Forelimb muscle (tissue), 1 donor: Measurements from ENCODE around the gene HOXA13. TPM values are rescaled to one million over a fixed set of nuclear protein-coding genes. Genes with fewer than 3 reads are reported as not detected.

Experiments
- DNase-seq: peaks from one replicate; pipeline ENCODE4 v3.0.0-alpha.2; 2013; ENCODE audit warnings: low read depth
- polyA plus RNA-seq: library from polyadenylated mRNA; unstranded; fragments of 120-200 nt; gene quantifications from one replicate; pipeline ENCODE4 v1.2.1, GENCODE V29; 2013; ENCODE audit not compliant: insufficient read length

The HOXA13 gene
- polyA plus RNA-seq, 1 donor = 0.03 TPM

- no peak for DNase-seq
Measured at GRCh38 chr7:27159266-27160144, 40.4 kb downstream of the HOXA13 start.

- no peak for DNase-seq
Measured at GRCh38 chr7:27158436-27159265, 41.2 kb downstream of the HOXA13 start.

DNA sequence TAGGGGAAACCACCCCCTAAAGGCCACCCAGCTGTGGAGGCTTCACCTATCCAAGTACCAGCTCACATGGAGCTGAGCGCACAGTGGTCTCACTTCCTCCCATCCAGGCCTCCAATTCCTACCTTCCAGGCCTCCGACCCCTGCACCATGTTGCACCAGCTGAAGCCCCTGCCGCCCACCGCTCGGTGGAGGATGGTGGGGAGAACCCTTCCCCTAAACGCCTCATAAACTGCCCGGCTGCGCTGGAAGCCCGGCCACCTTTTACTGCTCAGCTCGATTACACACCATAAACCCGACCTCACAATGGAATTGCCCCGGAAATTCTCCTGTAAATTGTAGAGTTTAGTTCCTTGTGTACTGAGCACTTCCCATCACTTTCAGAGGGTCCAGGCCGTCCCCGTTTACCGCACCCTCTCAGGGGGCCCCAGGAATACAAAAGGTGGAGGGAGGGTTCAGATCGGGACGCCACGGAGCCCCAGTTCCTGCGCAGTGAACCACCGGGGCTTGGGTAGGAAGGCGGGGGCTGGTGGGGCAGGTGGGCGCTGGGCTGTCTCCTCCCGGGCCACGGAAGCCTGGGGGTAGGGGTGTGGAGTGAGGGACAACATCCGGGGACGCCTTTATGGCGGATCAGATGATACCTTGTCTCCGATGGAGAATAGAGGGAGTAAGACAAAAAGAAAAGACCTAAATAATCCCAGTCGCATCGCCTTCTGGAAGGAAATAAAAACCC is 42.0 kb downstream of the HOXA13 start:
- no peak for DNase-seq

GRCh38 chr7:27156916-27157701 is 42.8 kb downstream of the HOXA13 start:
- no peak for DNase-seq

DNA sequence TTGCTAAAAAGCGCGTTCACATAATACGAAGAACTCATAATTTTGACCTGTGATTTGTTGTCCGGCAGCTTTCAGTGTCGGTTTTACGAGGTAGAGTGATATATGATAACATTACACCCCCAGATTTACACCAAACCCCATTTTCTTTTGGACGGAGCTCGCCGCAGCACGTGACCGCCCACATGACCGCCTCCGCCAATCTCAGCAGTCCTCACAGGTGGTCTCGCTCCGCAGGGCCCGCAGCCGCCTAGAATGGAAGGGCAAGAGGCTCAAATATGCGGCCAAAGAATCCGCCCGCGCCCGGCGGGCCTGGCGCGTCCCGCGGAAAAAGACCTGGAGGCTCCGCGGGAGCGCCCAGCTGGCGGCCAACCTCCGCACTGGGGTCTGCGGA is 43.4 kb downstream of the HOXA13 start, which contains the start of gene HOXA7:
TSS of gene HOXA7 (minus strand) at position 168 of the 391 bp plus-strand sequence. CDS start at position 38, 130 bp downstream.
- DNase-seq = no peak

- DNase-seq = no peak
Measured at GRCh38 chr7:27155816-27156507, 43.9 kb downstream of the HOXA13 start.

DNA sequence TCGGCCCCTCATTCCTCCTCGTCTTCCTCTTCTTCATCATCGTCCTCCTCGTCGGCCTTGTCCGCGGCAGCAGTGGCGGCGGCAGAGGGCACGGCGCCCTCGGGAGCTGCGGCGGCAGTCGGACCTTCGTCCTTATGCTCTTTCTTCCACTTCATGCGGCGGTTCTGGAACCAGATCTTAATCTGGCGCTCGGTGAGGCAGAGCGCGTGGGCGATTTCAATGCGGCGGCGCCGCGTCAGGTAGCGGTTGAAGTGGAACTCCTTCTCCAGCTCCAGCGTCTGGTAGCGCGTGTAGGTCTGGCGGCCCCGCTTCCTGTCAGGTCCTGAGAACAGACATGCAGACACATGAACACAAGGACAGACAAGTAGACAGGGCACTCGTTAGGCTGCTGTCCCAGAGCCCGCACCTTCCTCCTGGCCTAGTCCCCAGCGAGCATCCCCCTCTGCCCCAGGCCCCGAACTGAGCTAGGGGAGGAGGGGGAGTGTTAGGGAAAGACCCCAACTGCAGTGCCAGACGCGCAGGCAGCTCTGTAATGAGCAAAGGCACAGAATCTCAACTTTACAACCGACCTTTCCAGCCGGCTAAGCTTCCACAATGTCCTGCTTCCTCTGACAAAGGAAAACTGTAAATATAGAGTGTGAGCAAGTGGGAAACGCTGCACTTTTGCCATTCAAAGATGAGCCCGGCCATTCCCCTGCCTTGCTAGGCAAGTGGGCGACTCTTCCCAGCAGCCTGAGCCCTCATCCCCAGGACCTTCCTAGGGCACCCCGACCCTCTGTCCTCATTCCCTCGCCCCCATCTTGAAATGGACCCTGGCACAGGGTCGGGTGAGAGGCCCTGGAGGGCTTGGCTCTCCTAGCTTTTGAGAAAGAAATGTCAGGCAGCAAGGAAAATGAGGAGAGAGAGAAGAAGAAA is 44.7 kb downstream of the HOXA13 start:
- no peak for DNase-seq

GRCh38 chr7:27154369-27154768 is 45.5 kb downstream of the HOXA13 start:
- DNase-seq = no peak

DNA sequence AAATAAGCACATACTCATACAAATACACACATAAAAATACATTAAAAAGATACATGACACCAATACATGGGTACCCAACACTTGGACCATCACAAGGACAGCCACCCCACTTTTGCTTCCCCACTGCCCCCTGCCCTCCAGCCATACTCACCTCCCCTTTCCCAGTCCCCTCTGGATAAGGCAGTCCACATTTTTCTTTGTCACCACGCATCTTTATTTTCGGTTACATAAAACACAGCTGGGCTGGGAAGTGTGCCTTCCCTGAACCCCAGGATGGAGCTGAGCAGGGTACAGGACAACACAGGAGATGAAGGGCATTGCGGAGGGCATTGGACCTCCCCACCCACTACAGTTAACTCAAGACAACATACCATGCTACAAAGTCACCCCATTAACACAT is 46.4 kb downstream of the HOXA13 start:
- no peak for DNase-seq

DNA sequence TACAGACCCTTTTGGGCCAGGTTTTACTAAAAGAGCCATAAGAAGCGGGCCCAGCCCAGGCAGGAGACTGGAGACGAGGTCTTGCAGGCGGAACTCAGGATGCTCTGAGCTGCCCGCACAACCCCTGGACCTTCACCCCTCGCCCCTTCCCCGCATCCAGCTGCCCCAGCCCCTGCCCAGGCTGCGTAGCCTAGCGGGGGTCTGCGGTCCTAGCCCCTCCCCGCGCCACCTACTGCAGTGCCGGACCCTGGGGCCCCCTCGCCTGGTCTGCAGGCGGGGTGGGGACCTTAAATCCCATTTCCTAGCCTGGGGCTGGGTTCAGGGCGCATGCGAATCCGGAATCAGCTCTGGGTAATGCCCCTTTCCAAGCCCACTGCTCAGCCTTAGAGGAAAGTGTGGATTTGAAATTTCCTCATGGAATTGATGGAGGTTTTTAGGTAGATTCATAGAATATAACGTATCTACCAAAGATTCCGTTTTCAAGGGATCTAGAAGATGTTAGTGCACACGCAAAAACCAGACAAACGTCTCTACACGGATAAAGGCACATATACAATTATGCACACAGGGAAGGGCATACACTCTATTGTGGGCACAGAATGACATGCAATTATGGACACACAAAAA is 47.0 kb downstream of the HOXA13 start:
- no peak for DNase-seq

DNA sequence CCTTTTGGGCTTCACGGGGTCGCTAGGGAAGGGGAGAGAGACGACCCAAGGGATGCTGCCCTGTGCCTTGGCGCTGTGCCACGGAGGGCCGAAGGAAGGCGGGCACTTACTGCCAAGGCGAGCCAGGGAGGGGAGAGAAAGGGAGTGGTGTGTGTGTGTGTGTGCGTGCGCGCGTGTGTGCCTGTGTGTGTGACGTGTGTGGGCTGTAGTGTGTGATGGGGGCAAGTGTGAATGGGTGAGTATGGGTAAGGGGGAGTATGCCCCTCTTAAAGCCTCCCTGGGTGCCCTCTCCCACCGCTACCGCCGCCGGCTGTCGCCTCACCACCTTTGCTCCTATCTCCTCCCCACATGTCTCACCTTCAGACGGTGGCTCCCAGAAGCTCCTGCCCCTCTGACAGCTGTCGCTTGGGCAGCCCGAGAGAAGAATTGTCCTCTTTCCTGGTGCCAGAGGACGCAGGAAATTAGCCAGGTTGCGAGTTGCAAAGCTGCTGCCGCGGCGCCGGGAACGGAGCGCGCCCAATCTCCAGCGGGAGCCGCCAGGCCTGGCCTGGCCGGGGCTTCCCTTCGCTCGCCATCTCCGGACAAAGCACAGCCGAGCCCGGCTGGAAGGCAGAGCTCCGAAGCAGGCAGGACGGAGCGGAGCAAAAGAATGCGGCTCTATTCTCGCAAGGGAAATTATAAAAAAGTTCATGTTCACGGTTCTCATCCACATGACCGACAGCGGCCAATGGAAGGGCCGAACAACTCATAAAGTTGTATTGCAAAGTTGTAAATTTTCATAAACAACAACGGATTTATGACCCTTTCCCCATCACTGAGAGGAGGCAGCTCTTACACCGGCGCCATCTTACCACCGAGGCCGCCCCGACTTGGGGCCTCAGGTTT is 47.7 kb downstream of the HOXA13 start, which contains the start of gene HOXA3:
TSS of gene HOXA3 (minus strand) at position 653 of the 885 bp plus-strand sequence. CDS start 41,943 bp downstream, outside the sequence.
- no peak for DNase-seq

- no peak for DNase-seq
Measured at GRCh38 chr7:27151341-27151930, 48.5 kb downstream of the HOXA13 start.

DNA sequence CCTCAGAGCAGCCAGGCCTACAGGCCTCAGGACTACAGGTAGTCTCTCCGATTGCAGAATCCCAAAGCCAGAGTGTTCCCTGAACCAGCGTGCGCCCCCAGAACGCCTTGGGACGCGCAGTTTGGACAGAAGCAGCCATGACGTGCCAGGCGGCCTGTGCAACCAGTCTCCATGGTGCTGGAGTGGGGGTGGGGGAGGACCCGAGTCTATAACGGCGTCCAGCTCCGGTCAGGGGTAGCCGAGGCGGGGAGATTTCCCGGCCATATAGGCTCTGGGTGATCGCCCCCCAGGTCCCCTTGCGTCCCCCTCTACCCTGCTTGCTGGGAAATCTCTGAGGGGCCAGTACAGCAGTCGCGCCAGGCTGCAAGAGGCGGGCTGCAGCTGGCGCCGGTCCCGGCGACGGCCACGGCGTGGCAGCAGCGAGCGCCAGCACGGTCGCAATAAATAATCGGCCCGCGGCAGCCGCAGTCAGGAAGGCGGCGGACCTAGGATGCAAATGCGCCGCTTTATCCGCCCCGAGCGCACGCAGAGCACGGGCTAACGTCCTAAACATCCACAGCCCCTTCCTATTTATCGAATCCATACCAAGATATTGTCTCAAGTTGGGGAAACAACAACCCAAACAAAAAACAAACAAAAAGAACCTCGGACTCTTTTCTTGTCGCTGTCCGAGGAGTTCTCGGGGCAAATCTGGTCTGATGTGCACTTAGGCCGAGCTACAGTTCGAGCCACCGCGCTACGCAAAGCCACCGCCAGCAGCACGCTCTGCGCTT is 49.1 kb downstream of the HOXA13 start:
- DNase-seq = no peak

GRCh38 chr7:27149842-27150567 is 49.9 kb downstream of the HOXA13 start:
- DNase-seq = no peak

- DNase-seq = no peak
Measured at GRCh38 chr7:27148756-27149641, 50.9 kb downstream of the HOXA13 start.
